Measurements from ENCODE around the gene SIRT3. TPM values are rescaled to one million over a fixed set of nuclear protein-coding genes. Genes with fewer than 3 reads are reported as not detected.

Gene SIRT3
- total and polyA plus RNA-seq, 4 donors = 14.6 to 21.2 (median 16.4) TPM

- Histone ChIP-seq H3K27me3 (ENCODE audit: control insufficient read depth in 3 of 3, insufficient read depth in 3 of 3, low read length in 2 of 3) (no peaks in the 10 kb centered on the region), H3K4me3 (no peak overlapping the region), H3K27ac (ENCODE audit: low read depth in 1 of 2, low read length in 1 of 2) (peak overlapping the region in 1 of 2 donors; percentile 33), H3K9me3 (ENCODE audit: control insufficient read depth in 4 of 4, insufficient read depth in 3 of 4, low read length in 3 of 4) (no peaks in the 10 kb centered on the region), H3K9ac (ENCODE audit: insufficient read depth in 1 of 2, low read length in 2 of 2) (peak overlapping the region in 1 of 2 donors; percentile 26), H3K36me3 (ENCODE audit: control insufficient read depth in 4 of 4, insufficient read depth in 4 of 4, low read length in 4 of 4) (peaks cover 11 to 49% (median 46%) of the 10 kb centered on the region in 4 donors), H3K4me1 (ENCODE audit: control insufficient read depth in 5 of 5, insufficient read depth in 5 of 5, low read length in 5 of 5) (peaks cover 0 to 28% (median 18%) of the 10 kb centered on the region in 5 donors)
- no peak for ATAC-seq (ENCODE audit: insufficient read depth, low FRiP score)
- no peak for TF ChIP-seq CTCF (IDR thresholded peaks at IDR 0.05; ENCODE audit: control extremely low read depth, extremely low read depth)
- no peak for DNase-seq
- WGBS, 2 donors = 88 to 94% methylated on average over 9 of the region's 9 CpGs
Measured at GRCh38 chr11:210122-210802, 25.9 kb downstream of the SIRT3 start.

GRCh38 chr11:209275-210121 lies 26.6 kb downstream of the SIRT3 start:
- no peaks in the 10 kb centered on the region for H3K27me3 ChIP-seq (ENCODE audit: control insufficient read depth in 3 of 3, insufficient read depth in 3 of 3, low read length in 2 of 3)
- peak overlapping the region; percentile 61 for H3K4me3 ChIP-seq
- no peak for TF ChIP-seq CTCF (IDR thresholded peaks at IDR 0.05; ENCODE audit: control extremely low read depth, extremely low read depth)
- WGBS, 2 donors = 48 to 58% methylated on average over 29 of the region's 29 CpGs
- peak overlapping the region; percentile 73 to 97 for H3K27ac ChIP-seq (ENCODE audit: low read depth in 1 of 2, low read length in 1 of 2)
- peak overlapping the region in 1 of 2 donors; percentile 70 for H3K9ac ChIP-seq (ENCODE audit: insufficient read depth in 1 of 2, low read length in 2 of 2)
- peaks cover 0 to 28% (median 18%) of the 10 kb centered on the region in 5 donors for H3K4me1 ChIP-seq (ENCODE audit: control insufficient read depth in 5 of 5, insufficient read depth in 5 of 5, low read length in 5 of 5)
- H3K9me3 ChIP-seq (ENCODE audit: control insufficient read depth in 4 of 4, insufficient read depth in 3 of 4, low read length in 3 of 4) = no peaks in the 10 kb centered on the region
- DNase-seq (no peak), ATAC-seq (ENCODE audit: insufficient read depth, low FRiP score) (no peak)
- peaks cover 8 to 48% (median 46%) of the 10 kb centered on the region in 4 donors for H3K36me3 ChIP-seq (ENCODE audit: control insufficient read depth in 4 of 4, insufficient read depth in 4 of 4, low read length in 4 of 4)

GRCh38 chr11:208917-209260 lies 27.3 kb downstream of the SIRT3 start:
- Histone ChIP-seq H3K27ac (ENCODE audit: low read depth in 1 of 2, low read length in 1 of 2) (peak overlapping the region; percentile 73 to 97), H3K9me3 (ENCODE audit: control insufficient read depth in 4 of 4, insufficient read depth in 3 of 4, low read length in 3 of 4) (no peaks in the 10 kb centered on the region), H3K27me3 (ENCODE audit: control insufficient read depth in 3 of 3, insufficient read depth in 3 of 3, low read length in 2 of 3) (no peaks in the 10 kb centered on the region), H3K4me3 (peak overlapping the region; percentile 61), H3K9ac (ENCODE audit: insufficient read depth in 1 of 2, low read length in 2 of 2) (peak overlapping the region in 1 of 2 donors; percentile 70), H3K36me3 (ENCODE audit: control insufficient read depth in 4 of 4, insufficient read depth in 4 of 4, low read length in 4 of 4) (peaks cover 6 to 49% (median 48%) of the 10 kb centered on the region in 4 donors), H3K4me1 (ENCODE audit: control insufficient read depth in 5 of 5, insufficient read depth in 5 of 5, low read length in 5 of 5) (peaks cover 0 to 28% (median 18%) of the 10 kb centered on the region in 5 donors)
- no peak for ATAC-seq (ENCODE audit: insufficient read depth, low FRiP score)
- no peak for DNase-seq
- WGBS, 2 donors = 1% methylated on average over 20 to 26 of the region's 26 CpGs
- no peak for TF ChIP-seq CTCF (IDR thresholded peaks at IDR 0.05; ENCODE audit: control extremely low read depth, extremely low read depth)

Measured in lung (tissue), 12 donors.